Measurements from ENCODE around the gene CST6.

CST6 gene

GRCh38 chr11:65977621-65978390 is 34.0 kb upstream of the CST6 start:
- Histone ChIP-seq H3K9ac (ENCODE audit: low read length) (no peak overlapping the region), H3K36me3 (ENCODE audit: insufficient read depth, low read length) (peaks cover 22% of the 10 kb centered on the region), H3K4me3 (ENCODE audit: low read depth in 1 of 2, low read length in 2 of 2) (no peak overlapping the region), H3K4me1 (ENCODE audit: insufficient read depth, low read length) (no peaks in the 10 kb centered on the region), H3K27ac (ENCODE audit: low read depth, low read length) (no peak overlapping the region), H3K27me3 (ENCODE audit: control insufficient read depth in 1 of 2, insufficient read depth in 2 of 2, low read length in 2 of 2) (no peaks in the 10 kb centered on the region), H3K9me3 (ENCODE audit: low read length) (peaks cover 3% of the 10 kb centered on the region)

GRCh38 chr11:65978391-65979238 is 33.2 kb upstream of the CST6 start:
- H3K36me3 ChIP-seq (ENCODE audit: insufficient read depth, low read length), result peaks cover 18% of the 10 kb centered on the region
- H3K27me3 ChIP-seq (ENCODE audit: control insufficient read depth in 1 of 2, insufficient read depth in 2 of 2, low read length in 2 of 2), result no peaks in the 10 kb centered on the region
- peaks cover 2% of the 10 kb centered on the region for H3K9me3 ChIP-seq (ENCODE audit: low read length)
- H3K4me1 ChIP-seq (ENCODE audit: insufficient read depth, low read length), result no peaks in the 10 kb centered on the region
- no peak overlapping the region for H3K4me3 ChIP-seq (ENCODE audit: low read depth in 1 of 2, low read length in 2 of 2)
- H3K9ac ChIP-seq (ENCODE audit: low read length), result no peak overlapping the region
- H3K27ac ChIP-seq (ENCODE audit: low read depth, low read length), result no peak overlapping the region

GRCh38 chr11:65979261-65979759 is 32.5 kb upstream of the CST6 start:
- no peaks in the 10 kb centered on the region for H3K4me1 ChIP-seq (ENCODE audit: insufficient read depth, low read length)
- no peaks in the 10 kb centered on the region for H3K9me3 ChIP-seq (ENCODE audit: low read length)
- H3K4me3 ChIP-seq (ENCODE audit: low read depth in 1 of 2, low read length in 2 of 2), result no peak overlapping the region
- no peak overlapping the region for H3K27ac ChIP-seq (ENCODE audit: low read depth, low read length)
- no peak overlapping the region for H3K9ac ChIP-seq (ENCODE audit: low read length)
- H3K27me3 ChIP-seq (ENCODE audit: control insufficient read depth in 1 of 2, insufficient read depth in 2 of 2, low read length in 2 of 2), result no peaks in the 10 kb centered on the region
- H3K36me3 ChIP-seq (ENCODE audit: insufficient read depth, low read length), result peaks cover 15% of the 10 kb centered on the region

GRCh38 chr11:65981101-65981740 is 30.6 kb upstream of the CST6 start:
- Histone ChIP-seq H3K27ac (ENCODE audit: low read depth, low read length) (no peak overlapping the region), H3K36me3 (ENCODE audit: insufficient read depth, low read length) (peaks cover 15% of the 10 kb centered on the region), H3K9ac (ENCODE audit: low read length) (no peak overlapping the region), H3K9me3 (ENCODE audit: low read length) (no peaks in the 10 kb centered on the region), H3K4me1 (ENCODE audit: insufficient read depth, low read length) (no peaks in the 10 kb centered on the region), H3K27me3 (ENCODE audit: control insufficient read depth in 1 of 2, insufficient read depth in 2 of 2, low read length in 2 of 2) (no peaks in the 10 kb centered on the region), H3K4me3 (ENCODE audit: low read depth in 1 of 2, low read length in 2 of 2) (no peak overlapping the region)

- Histone ChIP-seq H3K9ac (ENCODE audit: low read length) (no peak overlapping the region), H3K9me3 (ENCODE audit: low read length) (no peaks in the 10 kb centered on the region), H3K27me3 (ENCODE audit: control insufficient read depth in 1 of 2, insufficient read depth in 2 of 2, low read length in 2 of 2) (no peaks in the 10 kb centered on the region), H3K4me3 (ENCODE audit: low read depth in 1 of 2, low read length in 2 of 2) (no peak overlapping the region), H3K4me1 (ENCODE audit: insufficient read depth, low read length) (no peaks in the 10 kb centered on the region), H3K27ac (ENCODE audit: low read depth, low read length) (no peak overlapping the region), H3K36me3 (ENCODE audit: insufficient read depth, low read length) (peaks cover 7% of the 10 kb centered on the region)
These were observed 29.6 kb upstream of the CST6 start for GRCh38 chr11:65981972-65982823.

- Histone ChIP-seq H3K27me3 (ENCODE audit: control insufficient read depth in 1 of 2, insufficient read depth in 2 of 2, low read length in 2 of 2) (no peaks in the 10 kb centered on the region), H3K4me3 (ENCODE audit: low read depth in 1 of 2, low read length in 2 of 2) (no peak overlapping the region), H3K36me3 (ENCODE audit: insufficient read depth, low read length) (no peaks in the 10 kb centered on the region), H3K27ac (ENCODE audit: low read depth, low read length) (no peak overlapping the region), H3K9me3 (ENCODE audit: low read length) (no peaks in the 10 kb centered on the region), H3K9ac (ENCODE audit: low read length) (no peak overlapping the region), H3K4me1 (ENCODE audit: insufficient read depth, low read length) (no peaks in the 10 kb centered on the region)
These were observed 28.8 kb upstream of the CST6 start for GRCh38 chr11:65982824-65983588.

- Histone ChIP-seq H3K27me3 (ENCODE audit: control insufficient read depth in 1 of 2, insufficient read depth in 2 of 2, low read length in 2 of 2) (no peaks in the 10 kb centered on the region), H3K4me3 (ENCODE audit: low read depth in 1 of 2, low read length in 2 of 2) (no peak overlapping the region), H3K9ac (ENCODE audit: low read length) (no peak overlapping the region), H3K27ac (ENCODE audit: low read depth, low read length) (no peak overlapping the region), H3K4me1 (ENCODE audit: insufficient read depth, low read length) (no peaks in the 10 kb centered on the region), H3K9me3 (ENCODE audit: low read length) (no peaks in the 10 kb centered on the region), H3K36me3 (ENCODE audit: insufficient read depth, low read length) (no peaks in the 10 kb centered on the region)
These were observed 28.2 kb upstream of the CST6 start for GRCh38 chr11:65983589-65983987.

GRCh38 chr11:65987336-65987735 is 24.5 kb upstream of the CST6 start:
- Histone ChIP-seq H3K27ac (ENCODE audit: low read depth, low read length) (no peak overlapping the region), H3K4me1 (ENCODE audit: insufficient read depth, low read length) (no peaks in the 10 kb centered on the region), H3K27me3 (ENCODE audit: control insufficient read depth in 1 of 2, insufficient read depth in 2 of 2, low read length in 2 of 2) (no peaks in the 10 kb centered on the region), H3K9me3 (ENCODE audit: low read length) (no peaks in the 10 kb centered on the region), H3K9ac (ENCODE audit: low read length) (no peak overlapping the region), H3K36me3 (ENCODE audit: insufficient read depth, low read length) (no peaks in the 10 kb centered on the region), H3K4me3 (ENCODE audit: low read depth in 1 of 2, low read length in 2 of 2) (no peak overlapping the region)

GRCh38 chr11:65988791-65989592 is 22.8 kb upstream of the CST6 start:
- Histone ChIP-seq H3K27me3 (ENCODE audit: control insufficient read depth in 1 of 2, insufficient read depth in 2 of 2, low read length in 2 of 2) (no peaks in the 10 kb centered on the region), H3K27ac (ENCODE audit: low read depth, low read length) (no peak overlapping the region), H3K4me1 (ENCODE audit: insufficient read depth, low read length) (no peaks in the 10 kb centered on the region), H3K9ac (ENCODE audit: low read length) (no peak overlapping the region), H3K4me3 (ENCODE audit: low read depth in 1 of 2, low read length in 2 of 2) (no peak overlapping the region), H3K9me3 (ENCODE audit: low read length) (no peaks in the 10 kb centered on the region), H3K36me3 (ENCODE audit: insufficient read depth, low read length) (no peaks in the 10 kb centered on the region)

GRCh38 chr11:65992056-65992455 is 19.8 kb upstream of the CST6 start:
- H3K4me3 ChIP-seq (ENCODE audit: low read depth in 1 of 2, low read length in 2 of 2), result no peak overlapping the region
- no peaks in the 10 kb centered on the region for H3K9me3 ChIP-seq (ENCODE audit: low read length)
- no peaks in the 10 kb centered on the region for H3K27me3 ChIP-seq (ENCODE audit: control insufficient read depth in 1 of 2, insufficient read depth in 2 of 2, low read length in 2 of 2)
- H3K4me1 ChIP-seq (ENCODE audit: insufficient read depth, low read length), result no peaks in the 10 kb centered on the region
- peaks cover 2% of the 10 kb centered on the region for H3K36me3 ChIP-seq (ENCODE audit: insufficient read depth, low read length)
- no peak overlapping the region for H3K27ac ChIP-seq (ENCODE audit: low read depth, low read length)
- no peak overlapping the region for H3K9ac ChIP-seq (ENCODE audit: low read length)
